ENCODE measurements around the gene CLEC9A.
"Not testable (repeated sequence)": the region's sequence is repeated elsewhere in the genome, so short reads cannot be mapped to it uniquely, and the experiment has no call there.

The CLEC9A gene

DNA sequence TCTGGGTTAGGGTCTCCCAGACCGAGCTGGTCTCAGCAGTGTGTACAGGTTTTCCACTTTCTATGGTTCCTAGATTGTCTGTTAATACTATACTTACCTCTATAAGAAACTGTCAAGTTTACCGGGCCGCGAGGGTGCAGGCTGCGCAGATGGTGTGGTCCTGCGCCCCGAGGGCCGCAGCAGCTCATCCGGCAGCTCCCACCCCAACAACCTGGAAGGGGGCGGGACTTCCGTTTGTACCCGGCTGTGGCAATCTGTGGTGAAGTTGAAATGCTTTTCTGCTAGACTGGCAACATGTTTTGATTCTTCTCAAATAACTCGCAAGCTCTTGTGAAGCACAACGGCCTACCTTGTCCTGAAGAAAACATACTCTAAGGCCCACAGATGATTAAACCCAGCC is at the start of gene CLEC9A:
Gene CLEC9A (plus strand): TSS at position 237 of the 400 bp plus-strand sequence. CDS start 22,006 bp downstream, outside the sequence.
- no peak for DNase-seq

DNA sequence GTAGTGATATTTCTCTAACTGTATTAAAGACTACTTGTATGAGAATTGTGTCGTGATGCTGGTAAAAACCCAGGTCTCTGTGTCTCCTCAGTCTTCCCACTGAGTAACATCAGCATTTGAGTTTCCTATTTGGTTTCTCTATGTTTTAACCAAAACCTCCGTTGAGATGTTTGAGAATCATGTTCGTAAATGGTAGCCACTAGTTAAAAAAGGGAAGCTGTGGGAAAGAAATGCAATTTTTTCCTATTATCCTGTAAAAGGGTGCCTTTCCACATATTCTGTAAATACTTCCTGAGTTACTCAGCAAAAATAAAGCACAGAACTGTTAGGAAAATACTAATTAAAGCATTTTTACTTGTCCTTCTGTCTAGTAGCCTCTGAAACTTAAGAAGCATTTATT is 38.6 kb upstream of the CLEC9A start:
- no peak for DNase-seq

DNA sequence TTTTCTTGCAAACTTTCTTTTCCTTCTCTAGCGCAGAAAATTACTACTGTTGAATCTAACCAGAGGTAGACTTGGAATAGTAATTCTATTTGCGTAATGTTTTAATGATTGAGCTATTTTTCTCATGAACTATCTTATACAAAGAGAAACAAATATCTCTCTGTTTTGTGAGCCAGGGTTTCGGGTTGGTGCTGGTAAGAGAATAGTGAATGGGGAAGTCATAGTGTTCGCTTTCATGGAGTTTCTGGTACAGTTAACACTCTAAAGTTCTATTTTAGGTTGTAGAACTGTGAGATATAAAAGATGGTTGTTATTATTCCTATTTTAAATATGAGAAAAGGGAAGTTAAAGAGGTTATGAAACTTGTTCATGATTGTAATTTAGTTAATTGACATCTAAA is 38.2 kb upstream of the CLEC9A start:
- no peak for DNase-seq

DNA sequence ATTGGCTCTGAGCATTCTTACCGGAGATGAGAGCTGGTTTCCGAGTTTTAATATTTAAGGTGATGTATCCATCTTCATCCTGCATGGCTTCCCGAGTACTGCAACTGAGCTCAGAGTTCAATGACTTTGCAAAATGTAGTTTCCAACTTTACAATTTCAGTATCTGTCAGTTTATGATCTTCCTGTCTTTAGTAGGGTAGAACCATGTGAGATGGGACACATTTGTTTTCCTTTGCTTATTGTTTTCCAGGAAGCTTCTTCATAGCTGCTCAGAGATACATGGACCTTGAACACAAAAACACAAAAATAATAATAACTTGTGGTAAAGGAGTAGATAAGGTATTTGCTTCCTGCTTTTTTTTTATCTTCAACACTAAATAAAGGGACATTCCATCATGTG is 31.5 kb upstream of the CLEC9A start, which contains the start of gene CLEC1B:
Gene CLEC1B (minus strand): TSS at position 106 of the 400 bp plus-strand sequence. CDS start 21 bp downstream, at position 85.
- no peak for DNase-seq

DNA sequence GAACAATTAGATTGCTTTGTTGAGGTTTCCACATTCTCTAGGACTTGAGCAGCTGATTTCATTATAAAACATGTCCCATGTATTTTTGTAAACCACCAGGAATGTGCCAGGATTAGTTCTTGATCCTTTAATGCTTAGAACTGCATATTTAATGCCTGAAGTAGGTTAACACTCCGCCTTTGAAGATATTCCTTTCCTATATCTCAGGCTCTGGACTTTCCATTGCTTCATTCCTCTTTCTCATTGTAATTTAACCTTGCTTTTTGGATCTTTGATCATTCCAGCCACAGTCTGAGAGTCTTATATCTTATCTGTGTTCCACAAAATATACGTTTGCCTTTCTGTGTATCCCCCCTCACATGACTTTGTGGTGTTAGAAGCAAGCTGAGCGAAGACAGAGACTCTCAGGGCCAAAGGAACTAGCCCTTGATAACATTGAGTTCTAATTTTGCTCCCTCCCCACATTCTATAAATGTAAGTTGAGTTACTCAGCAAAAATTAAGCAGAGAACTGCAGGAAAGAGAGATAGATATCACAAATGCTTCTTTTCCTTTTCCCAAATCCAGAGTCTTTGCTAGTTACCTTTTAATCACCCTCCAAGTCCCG is 29.2 kb upstream of the CLEC9A start:
- peak; percentile 4 for DNase-seq

DNA sequence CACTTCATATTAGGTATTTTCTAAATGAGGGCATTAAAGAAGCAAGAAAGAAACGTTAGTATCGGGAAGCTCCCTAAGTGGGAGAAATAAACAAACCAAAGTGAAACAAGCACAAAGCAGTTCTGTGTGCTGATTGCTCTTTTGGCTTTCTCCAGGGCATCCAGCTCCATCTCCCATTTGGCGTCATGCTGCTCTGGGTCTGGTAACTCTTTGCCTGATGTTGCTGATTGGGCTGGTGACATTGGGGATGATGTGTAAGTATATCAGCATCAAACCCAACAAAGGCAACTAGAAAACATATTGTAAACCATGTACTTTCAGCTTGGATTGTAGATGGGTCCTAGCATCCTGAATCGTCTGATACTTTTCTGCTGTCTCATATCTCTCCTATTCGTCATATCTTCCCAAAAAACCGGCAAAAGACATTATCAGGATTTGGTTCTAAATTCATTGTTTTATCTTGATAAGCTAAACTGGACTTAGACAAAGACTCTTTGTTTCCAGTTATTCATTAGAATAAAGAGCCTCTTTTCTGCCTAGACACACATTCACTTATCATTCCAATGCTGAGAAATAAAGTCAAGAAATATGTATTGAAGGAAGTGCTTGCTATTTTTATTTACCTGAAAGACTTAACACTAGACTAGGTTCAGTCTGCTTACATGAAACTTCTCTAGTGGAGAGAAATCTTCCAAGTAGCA is 17.7 kb upstream of the CLEC9A start:
- no peak for DNase-seq

DNA sequence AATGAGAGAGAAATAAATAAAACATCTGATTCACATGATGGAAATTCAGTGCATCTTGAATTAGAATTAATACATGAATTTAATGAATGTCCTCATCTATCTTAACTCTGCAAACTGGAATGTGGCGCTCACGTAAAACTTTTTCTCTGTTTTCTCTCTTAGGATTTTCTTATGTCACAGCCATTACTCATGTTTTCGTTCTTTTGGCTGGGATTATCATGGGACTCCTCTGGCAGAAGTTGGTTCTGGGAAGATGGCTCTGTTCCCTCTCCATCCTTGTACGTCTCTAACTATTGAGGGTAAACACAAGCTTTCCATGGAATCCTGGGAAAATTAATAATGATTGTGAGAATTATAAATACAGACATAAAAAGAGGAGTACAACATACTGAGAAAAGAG is 15.0 kb upstream of the CLEC9A start:
- DNase-seq: no peak

DNA sequence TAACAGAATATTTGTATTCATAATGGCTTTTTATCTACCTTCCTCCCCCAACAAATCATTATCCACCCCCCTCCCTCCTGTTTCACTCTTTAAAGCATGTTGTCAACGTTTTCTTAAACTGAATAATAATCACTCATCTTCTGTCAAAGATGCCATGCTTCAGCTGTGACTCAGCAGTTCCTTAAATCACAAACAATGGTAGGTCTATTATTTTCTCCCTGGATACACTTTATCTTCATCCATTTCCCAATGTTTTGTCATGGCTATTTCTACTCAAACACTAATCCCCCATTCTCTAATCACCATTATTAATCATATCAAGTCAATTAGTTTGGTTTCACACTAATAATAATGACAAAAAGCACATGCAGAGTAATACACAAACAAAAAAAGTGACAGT is 13.6 kb upstream of the CLEC9A start:
- DNase-seq: peak; percentile 18

DNA sequence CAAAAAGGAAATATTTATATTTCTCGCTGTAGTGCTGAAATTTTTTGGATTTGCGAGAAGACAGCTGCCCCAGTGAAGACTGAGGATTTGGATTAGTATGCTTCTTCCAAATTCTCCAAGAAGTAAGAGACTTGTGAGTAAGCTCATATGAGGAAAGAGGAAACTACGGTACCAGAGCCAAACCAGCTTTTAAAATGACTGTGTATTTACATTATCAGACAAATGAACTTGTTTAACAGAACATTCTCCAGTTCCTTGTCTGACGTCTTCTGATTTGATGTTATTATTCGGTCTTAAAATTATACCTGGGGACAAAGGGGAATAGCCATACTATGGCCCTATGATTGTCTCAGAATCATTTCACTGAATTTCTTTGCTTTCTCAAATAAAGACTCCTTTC is 12.1 kb upstream of the CLEC9A start:
- DNase-seq: no peak

DNA sequence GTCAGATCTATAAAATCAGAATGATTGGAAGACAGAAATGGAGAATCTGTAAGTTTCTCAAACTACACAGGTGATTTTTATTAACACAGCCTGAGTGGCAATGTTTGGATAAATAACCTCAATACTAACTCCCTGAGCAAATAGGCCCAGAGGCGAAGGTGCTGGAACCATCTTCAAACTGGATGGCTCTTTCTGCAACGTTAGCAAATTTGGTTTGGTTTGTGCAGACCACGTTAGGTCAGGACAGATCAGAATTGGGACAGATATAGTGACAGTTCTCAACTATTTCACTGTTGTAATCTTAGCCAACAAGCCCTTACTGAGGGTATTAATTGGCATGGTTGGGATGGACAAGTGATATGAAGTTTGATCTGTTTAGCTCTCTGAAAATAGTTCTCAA is 9.1 kb upstream of the CLEC9A start:
- DNase-seq: no peak

DNA sequence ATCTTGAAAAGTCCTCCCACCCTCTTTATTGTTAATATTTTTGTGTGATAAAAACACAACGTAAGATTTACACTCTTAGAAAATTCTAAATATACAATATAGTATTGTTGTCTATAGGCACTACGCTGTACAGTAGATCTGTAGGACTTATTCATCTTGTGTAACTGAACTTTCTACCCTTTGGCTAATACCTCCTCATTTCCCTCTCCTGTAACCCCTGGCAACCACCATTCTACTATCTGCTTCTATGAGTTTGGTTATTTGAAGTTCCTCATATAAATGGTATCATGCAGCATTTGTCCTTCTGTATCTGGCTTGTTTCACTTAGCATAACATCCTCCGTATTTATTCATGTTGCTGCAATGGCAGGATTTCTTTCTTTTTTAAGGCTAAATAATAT is 5.2 kb upstream of the CLEC9A start:
- DNase-seq: no peak

DNA sequence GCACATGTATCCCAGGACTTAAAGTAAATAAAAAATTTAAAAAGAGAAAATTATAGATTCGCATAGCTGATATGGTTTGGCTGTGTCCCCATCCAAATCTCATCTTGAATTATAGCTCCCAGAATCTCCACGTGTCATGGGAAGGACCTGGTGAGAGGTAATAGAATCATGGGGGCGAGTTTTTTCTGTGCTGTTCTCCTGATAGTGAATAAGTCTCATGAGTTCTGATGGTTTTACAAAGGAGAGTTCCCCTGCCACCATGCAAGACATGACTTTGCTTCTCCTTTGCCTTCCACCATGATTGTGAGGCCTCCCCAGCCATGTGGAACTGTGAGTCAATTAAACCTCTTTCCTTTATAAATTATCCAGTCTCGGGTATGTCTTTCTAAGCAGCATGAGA is 3.8 kb upstream of the CLEC9A start:
- DNase-seq: not testable (repeated sequence)

DNA sequence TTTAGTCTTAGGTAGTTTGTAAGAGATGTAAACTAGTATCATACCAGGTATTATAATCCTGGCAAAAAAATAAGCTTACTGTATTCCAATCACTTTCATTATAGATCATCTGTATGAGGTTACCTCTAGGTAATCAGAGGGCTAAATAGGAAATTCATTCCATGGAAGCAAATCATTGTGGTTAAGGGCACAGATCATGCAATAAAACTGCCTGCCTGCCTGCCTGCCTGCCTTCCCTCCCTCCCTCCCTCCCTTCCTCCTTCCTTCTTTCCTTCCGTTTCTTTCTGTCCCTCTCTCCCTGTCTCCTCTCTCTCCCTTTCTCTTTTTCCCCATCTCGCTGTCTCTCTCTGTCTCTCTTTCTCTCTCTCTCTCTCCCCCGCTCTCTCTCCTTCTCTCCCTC is 3.2 kb upstream of the CLEC9A start:
- peak; percentile 7 for DNase-seq

DNA sequence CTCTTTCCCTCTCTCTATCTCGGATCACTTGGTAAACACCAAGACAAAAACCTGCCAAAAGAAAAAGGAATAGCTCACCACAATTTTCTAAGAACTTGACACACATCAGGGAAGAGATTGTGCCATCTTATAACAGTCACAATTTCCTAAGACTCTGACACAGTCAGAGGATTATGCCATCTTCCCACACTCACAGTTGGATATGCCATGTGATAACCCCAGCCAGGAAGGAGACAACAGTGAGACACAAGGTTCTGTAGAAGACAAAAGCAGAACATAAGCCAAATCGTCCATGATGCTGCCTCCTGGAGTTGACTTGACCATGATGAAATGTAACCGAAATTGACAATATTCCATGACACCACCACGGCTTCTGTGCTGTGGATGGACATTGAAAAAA is 2.8 kb upstream of the CLEC9A start:
- DNase-seq: peak; percentile 9

DNA sequence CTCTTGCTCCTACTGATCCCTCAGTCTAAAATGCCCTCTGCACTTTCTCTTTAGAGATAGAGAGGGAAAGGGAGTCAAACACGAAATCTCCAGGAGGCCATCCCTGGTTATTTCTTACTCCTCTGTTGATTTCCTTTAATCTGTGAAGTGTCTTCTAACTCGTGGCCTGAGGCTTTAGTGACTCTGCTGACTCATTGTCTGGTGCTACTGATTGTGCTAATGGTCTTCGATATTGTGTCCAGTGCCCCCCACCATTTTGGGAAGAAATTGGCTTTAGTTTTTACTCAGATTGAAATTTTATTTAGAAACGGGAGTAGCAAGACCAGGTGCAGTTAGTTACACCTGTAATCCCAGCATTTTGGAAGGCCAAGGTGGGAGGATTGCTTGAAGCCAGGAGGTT is 839 bp downstream of the CLEC9A start:
- DNase-seq: no peak

DNA sequence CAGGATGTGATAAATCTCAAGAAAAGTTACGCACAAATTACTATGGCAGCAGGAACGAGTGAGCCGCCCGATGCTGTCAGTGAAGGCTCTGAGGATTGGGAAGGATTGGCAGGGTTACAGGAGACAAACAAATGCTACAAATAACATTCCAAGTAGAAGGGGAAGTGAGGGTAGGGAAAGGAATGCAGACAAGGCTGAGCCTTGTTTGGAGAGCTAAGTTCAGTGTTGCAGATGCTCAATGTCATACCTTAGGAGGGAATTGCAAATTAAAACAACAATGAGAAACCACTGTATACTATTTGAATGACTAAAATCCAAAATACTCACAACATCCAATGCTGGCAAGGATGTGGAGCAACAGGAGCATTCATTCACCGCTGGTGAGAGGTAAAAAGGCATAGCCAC is 1.3 kb downstream of the CLEC9A start:
- peak; percentile 78 for DNase-seq

DNA sequence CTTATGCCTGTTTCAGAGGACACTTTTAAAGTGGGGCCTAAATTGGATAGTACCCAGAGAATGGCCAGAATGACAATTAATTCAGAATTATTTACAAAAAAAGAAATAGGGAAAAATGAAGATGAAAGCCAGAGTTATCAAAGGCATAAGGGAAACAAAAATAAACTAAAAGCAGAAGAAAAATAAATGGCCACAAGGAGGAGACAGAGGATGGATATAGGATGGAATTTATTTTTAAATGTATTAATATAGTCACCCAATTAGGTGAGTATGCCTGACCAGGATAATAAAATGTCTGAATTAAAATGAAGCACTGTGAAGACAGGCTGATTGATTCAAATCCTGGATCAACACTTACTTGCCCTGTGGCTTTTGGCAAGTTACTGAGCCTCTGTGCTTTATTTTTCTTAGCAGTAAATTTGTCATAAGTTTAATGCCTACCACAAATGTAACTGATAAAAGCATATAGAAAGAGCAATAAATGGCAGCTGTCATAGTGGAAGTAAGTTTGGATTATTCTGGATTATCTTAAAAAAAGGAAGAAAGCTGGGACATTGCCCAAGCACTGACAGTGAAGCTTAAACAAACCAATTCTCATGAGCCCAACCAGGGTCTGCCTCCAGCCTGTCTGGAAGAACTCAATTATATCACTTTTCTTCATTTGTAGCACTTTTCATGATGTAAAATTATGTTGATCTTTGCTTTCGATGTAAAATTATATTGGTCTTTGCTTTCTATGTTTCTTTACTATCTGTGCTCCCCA is 3.5 kb downstream of the CLEC9A start:
- DNase-seq: peak; percentile 6

DNA sequence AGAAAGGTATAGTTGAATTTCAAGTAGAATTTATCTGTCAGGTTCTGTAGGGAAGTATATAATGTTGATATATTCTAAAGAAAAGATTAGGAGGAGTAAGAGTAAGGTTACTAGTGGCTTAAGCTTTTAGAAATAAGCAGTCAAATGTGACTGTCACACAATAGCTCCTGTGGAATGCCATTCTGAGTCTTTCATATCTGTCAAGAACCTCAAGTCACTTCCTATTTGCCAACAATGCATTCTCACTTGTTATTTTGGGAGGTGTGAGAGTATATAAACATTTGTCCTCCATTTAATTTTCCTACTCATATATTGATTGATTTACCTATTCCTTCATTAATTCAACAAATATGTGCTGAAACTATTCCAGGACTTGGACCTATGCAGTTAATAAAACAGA is 11.7 kb downstream of the CLEC9A start:
- DNase-seq: no peak

DNA sequence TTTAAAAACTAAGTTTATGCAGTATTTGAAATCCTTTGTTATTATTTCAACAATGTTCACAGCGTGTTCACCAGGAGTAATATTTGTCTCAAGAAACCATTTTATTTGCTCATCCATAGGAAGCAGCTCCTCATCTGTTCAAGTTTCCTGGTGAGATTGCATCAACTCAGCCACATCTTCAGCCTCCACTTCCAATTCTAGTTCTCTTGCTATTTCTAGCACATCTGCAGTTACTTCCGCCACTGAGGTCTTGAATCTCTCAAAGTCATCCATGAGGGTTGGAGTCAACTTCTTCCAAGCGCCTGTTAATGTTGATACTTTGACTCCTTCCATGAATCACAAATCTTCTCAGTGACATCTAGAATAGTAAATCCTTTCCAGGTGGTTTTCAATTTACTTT is 18.0 kb downstream of the CLEC9A start:
- no peak for DNase-seq

DNA sequence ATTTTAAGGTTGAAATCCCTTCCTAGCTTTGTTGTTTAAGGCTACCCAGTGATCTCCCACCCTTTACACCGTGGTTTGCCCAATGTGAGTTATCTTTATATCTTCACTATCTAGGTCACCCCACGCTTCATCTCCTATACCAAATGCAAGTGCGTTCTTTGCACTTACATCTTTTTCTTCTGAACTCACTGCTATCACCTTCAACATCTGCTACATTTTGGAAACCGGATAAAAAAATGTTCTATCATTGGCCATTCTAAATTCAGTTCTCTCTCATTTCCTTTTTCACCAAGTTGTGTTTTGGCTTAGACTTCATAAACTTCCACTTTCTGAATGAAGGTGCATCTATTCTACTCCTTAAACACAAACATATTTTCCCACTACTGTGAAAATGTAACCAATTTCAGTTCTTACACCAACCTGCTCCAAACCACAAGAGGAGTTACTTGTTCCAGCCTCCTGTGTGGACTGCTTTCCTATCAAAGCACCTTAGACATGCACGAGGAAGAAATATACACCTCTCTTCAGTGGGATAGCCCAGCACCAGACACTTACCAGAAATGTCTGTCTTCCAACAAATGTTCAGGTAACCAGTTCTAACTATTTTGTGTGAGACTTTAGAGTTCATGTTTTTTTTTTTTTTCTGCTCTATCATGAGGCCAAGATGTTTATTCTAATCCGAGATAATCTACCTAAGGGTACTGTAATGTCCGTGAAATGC is 21.9 kb downstream of the CLEC9A start:
- no peak for DNase-seq

DNA sequence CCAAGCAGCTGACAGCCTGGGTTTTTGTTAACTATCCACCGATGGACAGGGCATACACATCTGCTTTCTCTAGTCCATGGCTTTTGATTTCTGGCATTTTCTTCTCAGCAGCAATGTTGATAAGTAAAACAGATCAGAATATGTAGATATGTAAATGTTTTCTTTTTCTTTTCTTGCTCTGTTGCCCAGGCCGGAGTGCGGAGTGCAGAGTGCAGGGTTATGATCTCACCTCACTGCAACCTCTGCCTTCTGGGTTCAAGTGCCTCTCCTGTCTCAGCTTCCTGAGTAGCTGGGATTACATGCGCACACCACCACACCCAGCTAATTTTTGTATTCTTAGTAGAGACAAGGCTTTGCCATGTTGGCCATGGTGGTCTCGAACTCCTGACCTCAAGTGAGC is 27.9 kb downstream of the CLEC9A start:
- no peak for DNase-seq

DNA sequence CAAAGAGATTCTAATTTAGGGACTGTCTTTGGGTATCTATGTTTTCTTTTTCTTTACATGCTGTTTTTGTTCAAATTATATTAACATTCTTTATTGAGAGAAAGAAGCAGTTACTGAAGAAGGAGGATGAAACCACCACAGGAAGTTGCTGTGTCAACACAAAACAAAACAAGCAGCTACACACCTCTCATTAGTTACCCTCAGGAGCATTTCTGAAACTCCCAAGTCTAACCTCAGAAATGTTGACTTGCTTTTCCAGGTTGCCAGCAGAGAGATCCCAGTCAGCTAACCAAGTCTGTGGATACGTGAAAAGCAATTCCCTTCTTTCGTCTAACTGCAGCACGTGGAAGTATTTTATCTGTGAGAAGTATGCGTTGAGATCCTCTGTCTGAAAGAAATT is 34.8 kb downstream of the CLEC9A start:
- no peak for DNase-seq

DNA sequence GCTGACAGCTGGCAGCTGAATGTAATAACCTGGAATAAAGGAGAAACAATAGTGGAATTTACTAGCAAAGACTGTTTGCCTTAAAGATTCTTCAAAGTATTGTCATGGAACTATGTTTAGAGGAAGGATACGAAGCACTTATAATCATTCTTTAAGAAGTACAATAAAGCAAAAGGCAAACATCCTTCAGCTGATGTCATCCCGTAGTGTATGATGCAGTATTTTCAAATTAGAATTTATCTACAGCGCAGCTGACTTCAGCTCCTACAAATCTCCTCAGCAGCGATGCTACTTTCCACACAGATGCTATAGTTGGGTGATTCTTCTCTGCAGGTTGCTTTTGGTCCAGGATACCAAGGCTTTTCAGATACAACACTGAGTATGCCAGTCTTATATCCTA is 36.8 kb downstream of the CLEC9A start:
- DNase-seq: no peak
